B cell (primary cell): ENCODE data around the gene COLEC12. TPM values are rescaled to one million over a fixed set of nuclear protein-coding genes. Genes with fewer than 3 reads are reported as not detected.

Source experiments
- ATAC-seq: fragments of 200-7000 bp; cut with Tn5 transposase; one replicate; pipeline ENCODE4 v1.10.0; 2021; ENCODE audit warnings: low read depth, mild to moderate bottlenecking, moderate number of reproducible peaks, moderate library complexity
- CTCF ChIA-PET: fragments of 350-600 bp; sonication (Branson Sonifier 250); formaldehyde crosslinking; loops from one replicate; lab custom pipeline; 2021; ENCODE audit warnings: antibody characterized with exemption, inconsistent platforms; lab: Charles Lee
- POLR2A ChIA-PET: fragments of 350-600 bp; sonication (Branson Sonifier 250); formaldehyde crosslinking; loops from one replicate; lab custom pipeline; 2021; ENCODE audit warnings: antibody characterized with exemption; lab: Charles Lee
- DNase-seq: peaks from one replicate; pipeline ENCODE4 v3.0.0; 2013
- H2AFZ ChIP-seq: 2 replicates; pipeline ENCODE4 v1.6.1; 2012; ENCODE audit warnings: mild to moderate bottlenecking, low read depth, low read length; ENCODE audit not compliant: insufficient read depth, poor library complexity, severe bottlenecking
- H3K27ac ChIP-seq, 2 donors: 1 replicate in 1 of 2; 2 replicates in 1 of 2; pipeline ENCODE4 v1.5.1; 2012 to 2013; ENCODE audit warnings: low read length in 2 of 2, mild to moderate bottlenecking in 2 of 2, moderate library complexity in 1 of 2
- H3K27me3 ChIP-seq, 4 experiments: fragments of 200-600 bp in 1 of 4; sonication (generic) in 1 of 4; replicated peaks in 1 of 4; 1 replicate in 2 of 4; 2 replicates in 2 of 4; pipeline versions ENCODE4 v1.6.1 to v1.7.0; 2013 to 2016; ENCODE audit warnings: low read length in 3 of 4, mild to moderate bottlenecking in 2 of 4, mixed read lengths in 1 of 4, moderate library complexity in 1 of 4; ENCODE audit not compliant: insufficient read depth in 4 of 4, control insufficient read depth in 3 of 4; ENCODE audit errors: control extremely low read depth in 1 of 4
- H3K36me3 ChIP-seq, 2 experiments: replicated peaks in 1 of 2; 1 replicate in 1 of 2; 2 replicates in 1 of 2; pipeline versions ENCODE4 v1.6.1 to v1.7.1; 2013; ENCODE audit warnings: low read length in 1 of 2; ENCODE audit not compliant: insufficient read depth in 2 of 2, control insufficient read depth in 1 of 2; ENCODE audit errors: control extremely low read depth in 1 of 2, extremely low read depth in 1 of 2
- H3K4me1 ChIP-seq, 2 donors: fragments of 200-600 bp in 1 of 2; sonication (generic) in 1 of 2; 1 replicate in 1 of 2; 2 replicates in 1 of 2; pipeline versions ENCODE4 v1.5.1 to v1.6.1; 2013 to 2017; ENCODE audit warnings: low read length in 2 of 2; ENCODE audit not compliant: control insufficient read depth in 2 of 2, insufficient read depth in 2 of 2
- H3K4me2 ChIP-seq: replicated peaks from 2 replicates; pipeline ENCODE3; 2012; ENCODE audit warnings: mild to moderate bottlenecking, low read depth, low read length; ENCODE audit not compliant: poor library complexity, severe bottlenecking
- H3K4me3 ChIP-seq, 5 experiments: fragments of 200-600 bp in 1 of 5; sonication (generic) in 1 of 5; 1 replicate in 3 of 5; 2 replicates in 2 of 5; pipeline versions ENCODE4 v1.5.1 to v1.7.0; 2011 to 2016; ENCODE audit warnings: low read length in 4 of 5, mild to moderate bottlenecking in 4 of 5, low read depth in 2 of 5, control low read depth in 1 of 5, moderate library complexity in 1 of 5; ENCODE audit not compliant: insufficient read depth in 1 of 5; ENCODE audit errors: control extremely low read depth in 1 of 5, extremely low read depth in 1 of 5
- H3K79me2 ChIP-seq: fragments of 200-600 bp; sonication (generic); one replicate; pipeline ENCODE4 v1.6.0; 2016; ENCODE audit warnings: low read length; ENCODE audit not compliant: control insufficient read depth, insufficient read depth
- H3K9ac ChIP-seq: fragments of 200-600 bp; sonication (generic); 2 replicates; pipeline ENCODE4 v1.6.1; 2017; ENCODE audit warnings: mild to moderate bottlenecking, low read length, moderate library complexity
- H3K9me3 ChIP-seq, 3 donors: one replicate each; pipeline versions ENCODE4 v1.6.1 to v1.7.1; 2013; ENCODE audit warnings: low read length in 2 of 3; ENCODE audit not compliant: control insufficient read depth in 2 of 3, insufficient read depth in 1 of 3; ENCODE audit errors: control extremely low read depth in 1 of 3
- H4K20me1 ChIP-seq: 2 replicates; pipeline ENCODE4 v1.6.0; 2012; ENCODE audit warnings: mild to moderate bottlenecking, low read length; ENCODE audit not compliant: insufficient read depth, control insufficient read depth, poor library complexity, severe bottlenecking
- H3K27ac Mint-ChIP-seq: one replicate; pipeline ENCODE4 v1.8.0; 2021; ENCODE audit warnings: mixed read lengths
- H3K27me3 Mint-ChIP-seq: one replicate; pipeline ENCODE4 v1.8.0; 2021; ENCODE audit warnings: mixed read lengths
- H3K4me1 Mint-ChIP-seq: one replicate; pipeline ENCODE4 v1.8.0; 2021; ENCODE audit warnings: mixed read lengths
- H3K4me3 Mint-ChIP-seq: one replicate; pipeline ENCODE4 v1.8.0; 2021; ENCODE audit warnings: mixed read lengths
- H3K9me3 Mint-ChIP-seq: one replicate; pipeline ENCODE4 v1.8.0; 2022; ENCODE audit warnings: mixed read lengths; ENCODE audit not compliant: insufficient read depth
- EZH2 ChIP-seq: IDR thresholded peaks from 2 replicates; pipeline ENCODE4 v1.6.1; 2012; ENCODE audit warnings: borderline replicate concordance, low read depth, mild to moderate bottlenecking, moderate library complexity, low read length; ENCODE audit not compliant: insufficient read depth, poor library complexity, severe bottlenecking
- WGBS: methylation state at CpG from one replicate; pipeline ENCODE4 v1.1.5; 2013; ENCODE audit warnings: missing lambda C conversion rate; ENCODE audit not compliant: insufficient coverage; 5-methylcytosine and 5-hydroxymethylcytosine counted together
- intact Hi-C: fragments of 100-400 bp; cut with micrococcal nuclease; formaldehyde crosslinking; loops from one replicate; pipeline ENCODE4 v1.10.0; 2022
- polyA plus RNA-seq: library from polyadenylated mRNA; depleted of rRNA; stranded (reverse); fragments of >200 nt; gene quantifications from 2 replicates; pipeline ENCODE4 v1.2.3, GENCODE V29; 2012
- total RNA-seq, 2 donors: library from RNA; stranded (reverse); fragments of 120-200 nt in 1 of 2; gene quantifications; 1 replicate in 1 of 2; 2 replicates in 1 of 2; pipeline versions ENCODE4 v1.2.3 to v1.2.4, GENCODE V29; 2013 to 2022
- TF ChIP-seq, protein P1 (sequence below): fragments of 200-600 bp; IDR thresholded peaks from one replicate; pipeline ENCODE4 v1.8.0; 2022; ENCODE audit warnings: antibody characterized with exemption, mild to moderate bottlenecking

COLEC12 gene
- total and polyA plus RNA-seq, 2 donors (not counting 1 experiment from before 2014, with no cell fraction given), result not detected

DNA sequence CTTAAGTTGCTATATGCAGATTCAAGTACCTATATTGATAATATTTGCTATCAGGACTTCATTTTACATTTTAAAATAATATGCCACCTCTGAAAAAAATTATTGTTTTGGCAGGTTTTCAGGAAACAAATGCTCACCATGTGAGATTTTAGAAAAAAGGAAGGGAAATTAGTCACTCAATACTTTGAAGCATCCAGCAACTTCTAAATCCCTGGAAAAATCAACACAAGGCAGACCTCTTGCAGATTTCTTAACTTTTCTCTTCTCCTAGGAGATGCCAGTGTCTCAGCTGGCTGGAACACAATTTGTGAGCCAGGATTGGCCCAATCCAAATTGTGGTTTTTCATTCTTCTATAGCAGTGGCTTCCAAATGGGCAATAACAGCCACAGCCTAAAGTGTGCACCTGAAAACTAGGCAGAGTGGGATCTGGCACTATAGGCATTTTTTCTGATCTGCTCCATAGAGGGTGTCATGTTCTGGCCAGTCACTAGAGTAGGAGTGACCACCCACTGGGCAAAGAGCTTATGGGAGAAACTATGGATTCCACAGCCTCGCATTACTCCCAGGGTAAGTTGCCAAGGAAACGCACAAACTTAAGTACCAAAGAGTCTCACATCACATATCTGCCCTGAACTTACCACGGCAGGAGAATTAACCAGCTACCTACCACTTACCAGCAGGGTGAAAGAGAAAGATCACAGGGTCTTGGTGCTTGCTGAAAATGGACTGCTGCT, 204.6 kb downstream of the COLEC12 start:
- Histone ChIP-seq H3K4me3 (no peak overlapping the region), H2AFZ (no peak overlapping the region), H3K27me3 (no peaks in the 10 kb centered on the region), H3K36me3 (no peaks in the 10 kb centered on the region), H4K20me1 (no peaks in the 10 kb centered on the region), H3K4me1 (no peaks in the 10 kb centered on the region), H3K9ac (no peak overlapping the region), H3K4me2 (no peak overlapping the region), H3K79me2 (no peaks in the 10 kb centered on the region), H3K9me3 (no peaks in the 10 kb centered on the region), H3K27ac (no peak overlapping the region)
- ATAC-seq (no peak), DNase-seq (no peak)
- no CpG with 5 or more reads among the region's 3 CpGs for WGBS
- no peak for TF ChIP-seq EZH2
- TF ChIP-seq, protein P1, sequence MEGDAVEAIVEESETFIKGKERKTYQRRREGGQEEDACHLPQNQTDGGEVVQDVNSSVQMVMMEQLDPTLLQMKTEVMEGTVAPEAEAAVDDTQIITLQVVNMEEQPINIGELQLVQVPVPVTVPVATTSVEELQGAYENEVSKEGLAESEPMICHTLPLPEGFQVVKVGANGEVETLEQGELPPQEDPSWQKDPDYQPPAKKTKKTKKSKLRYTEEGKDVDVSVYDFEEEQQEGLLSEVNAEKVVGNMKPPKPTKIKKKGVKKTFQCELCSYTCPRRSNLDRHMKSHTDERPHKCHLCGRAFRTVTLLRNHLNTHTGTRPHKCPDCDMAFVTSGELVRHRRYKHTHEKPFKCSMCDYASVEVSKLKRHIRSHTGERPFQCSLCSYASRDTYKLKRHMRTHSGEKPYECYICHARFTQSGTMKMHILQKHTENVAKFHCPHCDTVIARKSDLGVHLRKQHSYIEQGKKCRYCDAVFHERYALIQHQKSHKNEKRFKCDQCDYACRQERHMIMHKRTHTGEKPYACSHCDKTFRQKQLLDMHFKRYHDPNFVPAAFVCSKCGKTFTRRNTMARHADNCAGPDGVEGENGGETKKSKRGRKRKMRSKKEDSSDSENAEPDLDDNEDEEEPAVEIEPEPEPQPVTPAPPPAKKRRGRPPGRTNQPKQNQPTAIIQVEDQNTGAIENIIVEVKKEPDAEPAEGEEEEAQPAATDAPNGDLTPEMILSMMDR, result no peak
- POLR2A ChIA-PET, result no interaction called here
- H3K4me3 Mint-ChIP-seq, result no peak overlapping the region
- H3K27ac Mint-ChIP-seq, result no peak overlapping the region
- H3K4me1 Mint-ChIP-seq, result no peaks in the 10 kb centered on the region
- intact Hi-C loops, result no loop called here
- peaks cover 2% of the 10 kb centered on the region for H3K9me3 Mint-ChIP-seq
- peaks cover 12% of the 10 kb centered on the region for H3K27me3 Mint-ChIP-seq
- CTCF ChIA-PET, result no interaction called here

DNA sequence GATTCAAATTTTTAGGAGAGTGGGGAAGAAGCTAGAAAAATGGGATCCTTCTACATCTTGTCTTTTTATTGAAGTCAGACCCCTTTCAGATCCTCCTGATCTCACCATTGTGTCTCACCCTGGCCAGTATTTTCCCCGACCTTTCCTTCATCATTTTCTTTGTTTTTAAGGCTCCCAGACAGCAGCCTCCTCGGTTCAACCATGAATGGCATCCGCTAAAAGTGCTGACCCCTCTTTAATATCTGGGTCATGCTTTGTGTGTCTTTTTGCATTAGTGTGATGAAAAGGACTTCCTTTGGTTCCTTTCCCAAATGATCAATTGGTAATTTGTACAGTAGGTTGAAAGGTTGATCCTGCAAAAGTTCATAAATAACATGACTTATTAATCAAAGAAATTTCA, 205.9 kb downstream of the COLEC12 start:
- Histone ChIP-seq H3K9ac (no peak overlapping the region), H3K27me3 (no peaks in the 10 kb centered on the region), H3K4me3 (no peak overlapping the region), H4K20me1 (no peaks in the 10 kb centered on the region), H3K4me1 (no peaks in the 10 kb centered on the region), H3K79me2 (no peaks in the 10 kb centered on the region), H2AFZ (no peak overlapping the region), H3K27ac (no peak overlapping the region), H3K4me2 (no peak overlapping the region), H3K36me3 (no peaks in the 10 kb centered on the region), H3K9me3 (no peaks in the 10 kb centered on the region)
- Mint-ChIP-seq H3K27me3 (peaks cover 12% of the 10 kb centered on the region), H3K4me3 (no peak overlapping the region), H3K4me1 (no peaks in the 10 kb centered on the region), H3K9me3 (peaks cover 2% of the 10 kb centered on the region), H3K27ac (no peak overlapping the region)
- TF ChIP-seq, protein P1, result no peak
- no peak for TF ChIP-seq EZH2
- 80% methylated on average over 1 of the region's 3 CpGs for WGBS
- intact Hi-C loops, result no loop called here
- DNase-seq (no peak), ATAC-seq (no peak)
- CTCF ChIA-PET, result no interaction called here
- POLR2A ChIA-PET, result no interaction called here
